DND-41 (cell line): Measurements from ENCODE around the gene NRXN3.

ENCODE experiments used
- ATAC-seq: fragments of 200-7000 bp; cut with Tn5 transposase; 3 replicates; pipeline ENCODE4 v1.9.1; 2021; ENCODE audit warnings: low read depth; ENCODE audit not compliant: insufficient read depth
- DNase-seq: peaks from one replicate; pipeline ENCODE4 v3.0.0-alpha.2; 2020
- H2AFZ ChIP-seq: 2 replicates; pipeline ENCODE4 v1.6.0; 2012; ENCODE audit warnings: low read depth, low read length
- H3K27ac ChIP-seq: 2 replicates; pipeline ENCODE4 v1.5.1; 2012; ENCODE audit warnings: low read length, inconsistent platforms
- H3K27me3 ChIP-seq: fragments of 200-600 bp; sonication (generic); 2 replicates; pipeline ENCODE4 v1.6.0; 2012; ENCODE audit warnings: low read length, mild to moderate bottlenecking, inconsistent platforms; ENCODE audit not compliant: insufficient read depth, poor library complexity
- H3K36me3 ChIP-seq: 2 replicates; pipeline ENCODE4 v1.5.1; 2012; ENCODE audit warnings: low read length, inconsistent platforms; ENCODE audit not compliant: insufficient read depth
- H3K4me1 ChIP-seq: 2 replicates; pipeline ENCODE4 v1.5.1; 2012; ENCODE audit warnings: mild to moderate bottlenecking, low read length; ENCODE audit not compliant: insufficient read depth
- H3K4me2 ChIP-seq: 2 replicates; pipeline ENCODE4 v1.6.0; 2012; ENCODE audit warnings: mild to moderate bottlenecking, moderate library complexity, low read length, inconsistent platforms; ENCODE audit not compliant: insufficient read depth
- H3K4me3 ChIP-seq, 2 experiments: fragments of 200-600 bp in 1 of 2; shearing (Covaris generic) in 1 of 2; 2 replicates each; pipeline ENCODE4 v1.5.1; 2012 to 2016; ENCODE audit warnings: inconsistent platforms in 2 of 2, low read length in 2 of 2, mild to moderate bottlenecking in 2 of 2, low read depth in 1 of 2, moderate library complexity in 1 of 2
- H3K79me2 ChIP-seq: 2 replicates; pipeline ENCODE4 v1.6.0; 2012; ENCODE audit warnings: low read length, inconsistent platforms; ENCODE audit not compliant: insufficient read depth
- H3K9ac ChIP-seq: 2 replicates; pipeline ENCODE4 v1.6.0; 2012; ENCODE audit warnings: low read depth, mild to moderate bottlenecking, inconsistent platforms, low read length, moderate library complexity
- H3K9me3 ChIP-seq: 2 replicates; pipeline ENCODE4 v1.5.1; 2012; ENCODE audit warnings: low read length, moderate library complexity, mild to moderate bottlenecking, inconsistent platforms; ENCODE audit not compliant: insufficient read depth, severe bottlenecking
- H4K20me1 ChIP-seq: 2 replicates; pipeline ENCODE4 v1.6.0; 2012; ENCODE audit warnings: low read length; ENCODE audit not compliant: insufficient read depth
- EZH2 ChIP-seq: IDR thresholded peaks from 3 replicates; pipeline ENCODE4 v1.6.1; 2012; ENCODE audit warnings: borderline replicate concordance, low read depth, mild to moderate bottlenecking, moderate library complexity, low read length, inconsistent platforms; ENCODE audit not compliant: severe bottlenecking
- TF ChIP-seq, protein P1 (sequence below): IDR thresholded peaks from 2 replicates; pipeline ENCODE4 v1.5.1; 2012; ENCODE audit warnings: borderline replicate concordance, low read length, moderate library complexity, mild to moderate bottlenecking; ENCODE audit not compliant: poor library complexity, severe bottlenecking; ENCODE audit errors: extremely low read depth

NRXN3 gene

DNA sequence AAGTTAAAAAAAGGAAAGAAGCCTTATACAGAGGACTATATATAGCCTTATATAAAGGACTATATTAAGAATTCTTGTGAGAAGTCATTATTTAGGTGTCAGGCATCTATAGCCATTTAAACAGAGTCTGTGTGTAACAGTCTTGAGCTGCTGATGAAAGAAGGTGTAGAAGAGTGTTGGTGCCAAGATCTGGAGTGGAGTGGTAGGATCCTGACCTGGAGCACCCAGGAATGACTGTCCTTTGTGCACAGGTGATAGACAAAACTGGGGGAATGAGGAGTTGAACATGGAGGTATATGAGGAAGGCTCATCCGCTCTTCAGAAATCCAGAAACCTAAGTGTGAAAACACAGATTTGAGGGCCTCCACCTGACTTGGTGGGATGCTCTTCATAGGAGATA lies 747.3 kb downstream of the NRXN3 start:
- Histone ChIP-seq H3K79me2 (no peaks in the 10 kb centered on the region), H2AFZ (no peak overlapping the region), H3K9me3 (no peaks in the 10 kb centered on the region), H3K4me3 (no peak overlapping the region), H3K4me1 (no peaks in the 10 kb centered on the region), H3K9ac (no peak overlapping the region), H3K4me2 (no peak overlapping the region), H3K27me3 (no peaks in the 10 kb centered on the region), H3K36me3 (no peaks in the 10 kb centered on the region), H4K20me1 (no peaks in the 10 kb centered on the region), H3K27ac (no peak overlapping the region)
- DNase-seq, result no peak
- TF ChIP-seq, protein P1, sequence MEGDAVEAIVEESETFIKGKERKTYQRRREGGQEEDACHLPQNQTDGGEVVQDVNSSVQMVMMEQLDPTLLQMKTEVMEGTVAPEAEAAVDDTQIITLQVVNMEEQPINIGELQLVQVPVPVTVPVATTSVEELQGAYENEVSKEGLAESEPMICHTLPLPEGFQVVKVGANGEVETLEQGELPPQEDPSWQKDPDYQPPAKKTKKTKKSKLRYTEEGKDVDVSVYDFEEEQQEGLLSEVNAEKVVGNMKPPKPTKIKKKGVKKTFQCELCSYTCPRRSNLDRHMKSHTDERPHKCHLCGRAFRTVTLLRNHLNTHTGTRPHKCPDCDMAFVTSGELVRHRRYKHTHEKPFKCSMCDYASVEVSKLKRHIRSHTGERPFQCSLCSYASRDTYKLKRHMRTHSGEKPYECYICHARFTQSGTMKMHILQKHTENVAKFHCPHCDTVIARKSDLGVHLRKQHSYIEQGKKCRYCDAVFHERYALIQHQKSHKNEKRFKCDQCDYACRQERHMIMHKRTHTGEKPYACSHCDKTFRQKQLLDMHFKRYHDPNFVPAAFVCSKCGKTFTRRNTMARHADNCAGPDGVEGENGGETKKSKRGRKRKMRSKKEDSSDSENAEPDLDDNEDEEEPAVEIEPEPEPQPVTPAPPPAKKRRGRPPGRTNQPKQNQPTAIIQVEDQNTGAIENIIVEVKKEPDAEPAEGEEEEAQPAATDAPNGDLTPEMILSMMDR, result no peak
- no peak for TF ChIP-seq EZH2
- ATAC-seq, result no peak

DNA sequence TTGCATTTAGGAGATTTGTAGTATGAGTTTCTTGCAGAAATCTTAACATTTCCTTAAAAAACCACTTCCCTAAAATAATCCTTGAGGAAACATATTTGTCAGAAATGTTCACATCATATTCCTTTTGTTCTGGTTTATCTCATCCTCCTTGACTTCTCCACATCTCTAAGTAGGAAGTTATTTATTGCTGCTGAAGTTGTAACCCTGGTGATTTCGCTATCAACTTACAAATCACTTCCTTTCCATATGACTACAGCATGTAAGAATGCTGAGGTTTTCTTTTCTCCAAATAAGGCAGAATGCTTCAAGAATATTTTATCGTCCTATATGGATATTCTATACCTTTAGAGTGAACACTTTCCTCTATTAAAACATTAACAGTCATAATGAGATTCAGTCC lies 751.7 kb downstream of the NRXN3 start:
- Histone ChIP-seq H3K27ac (no peak overlapping the region), H3K4me2 (no peak overlapping the region), H2AFZ (no peak overlapping the region)

DNA sequence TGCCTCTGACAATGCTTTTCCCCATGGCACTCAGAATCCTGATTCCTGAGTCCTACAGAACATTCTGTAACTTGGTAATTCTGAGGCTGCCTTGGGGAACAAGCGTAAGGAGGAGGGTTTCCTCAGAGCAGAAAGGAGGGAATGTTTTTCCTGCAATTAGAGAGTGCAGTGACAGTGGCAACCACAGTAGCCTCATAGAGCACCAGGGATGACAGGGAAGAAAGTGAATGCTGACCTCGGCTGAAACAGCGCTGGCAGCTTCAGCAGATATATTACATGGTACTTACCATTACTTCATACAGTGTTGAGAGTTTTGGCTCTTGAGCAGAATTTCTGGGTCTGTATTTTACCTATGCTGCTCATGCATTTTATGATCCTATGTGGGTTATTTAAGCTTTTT lies 757.1 kb downstream of the NRXN3 start:
- H3K27ac ChIP-seq, result no peak overlapping the region
- no peaks in the 10 kb centered on the region for H4K20me1 ChIP-seq
- no peak overlapping the region for H3K4me2 ChIP-seq
- no peak overlapping the region for H3K9ac ChIP-seq
- no peak for DNase-seq
- no peaks in the 10 kb centered on the region for H3K36me3 ChIP-seq
- H2AFZ ChIP-seq, result no peak overlapping the region
- no peaks in the 10 kb centered on the region for H3K27me3 ChIP-seq
- TF ChIP-seq EZH2, result no peak
- TF ChIP-seq, protein P1, result no peak
- H3K79me2 ChIP-seq, result no peaks in the 10 kb centered on the region
- H3K9me3 ChIP-seq, result no peaks in the 10 kb centered on the region
- ATAC-seq, result no peak
- no peak overlapping the region for H3K4me3 ChIP-seq
- H3K4me1 ChIP-seq, result no peaks in the 10 kb centered on the region

More for the DNA sequence above, 751.7 kb downstream of the NRXN3 start:
- no peak for ATAC-seq
- H3K27me3 ChIP-seq, result no peaks in the 10 kb centered on the region
- H3K79me2 ChIP-seq, result no peaks in the 10 kb centered on the region
- no peak for DNase-seq
- no peaks in the 10 kb centered on the region for H3K4me1 ChIP-seq
- no peak overlapping the region for H3K9ac ChIP-seq
- no peak for TF ChIP-seq EZH2
- TF ChIP-seq, protein P1, result no peak
- H3K36me3 ChIP-seq, result no peaks in the 10 kb centered on the region
- H3K4me3 ChIP-seq, result no peak overlapping the region
- H3K9me3 ChIP-seq, result no peaks in the 10 kb centered on the region
- H4K20me1 ChIP-seq, result no peaks in the 10 kb centered on the region

DNA sequence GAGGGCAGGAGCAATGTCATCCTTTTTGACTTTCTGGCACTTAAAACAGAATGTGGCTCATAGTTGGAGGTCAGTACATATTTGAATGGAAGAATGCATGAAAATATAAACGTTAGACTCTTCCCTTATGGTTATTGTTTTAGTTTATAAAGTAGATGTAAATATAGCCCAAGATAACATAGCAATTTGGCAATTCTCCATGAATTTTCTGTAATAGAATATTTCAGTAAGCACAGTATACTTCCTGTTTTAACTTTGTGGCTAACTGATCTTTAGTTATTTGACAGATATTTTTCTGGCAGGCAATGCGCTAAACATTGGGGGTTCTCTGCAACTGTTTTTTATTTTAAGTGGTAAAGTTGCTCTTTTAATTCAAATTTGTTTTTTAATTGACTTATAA lies 763.0 kb downstream of the NRXN3 start:
- no peak for TF ChIP-seq EZH2
- TF ChIP-seq, protein P1, result no peak
- no peak for ATAC-seq

More for the DNA sequence above, 763.0 kb downstream of the NRXN3 start:
- H4K20me1 ChIP-seq, result no peaks in the 10 kb centered on the region
- H2AFZ ChIP-seq, result no peak overlapping the region
- no peak overlapping the region for H3K4me3 ChIP-seq
- H3K36me3 ChIP-seq, result no peaks in the 10 kb centered on the region
- no peak overlapping the region for H3K9ac ChIP-seq
- H3K9me3 ChIP-seq, result no peaks in the 10 kb centered on the region
- no peak for DNase-seq
- no peak overlapping the region for H3K4me2 ChIP-seq
- H3K27me3 ChIP-seq, result no peaks in the 10 kb centered on the region
- H3K79me2 ChIP-seq, result no peaks in the 10 kb centered on the region
- no peaks in the 10 kb centered on the region for H3K4me1 ChIP-seq
- no peak overlapping the region for H3K27ac ChIP-seq
